Tibial artery (tissue), 4 donors: Measurements from ENCODE around the gene URGCP.

Experiments used
- DNase-seq, 2 donors: peaks; one replicate each; pipeline ENCODE4 v3.0.0-alpha.2; 2019
- H3K27ac ChIP-seq, 2 donors: fragments of 200-600 bp; sonication (generic) in 1 of 2; 1 replicate in 1 of 2; 2 replicates in 1 of 2; pipeline ENCODE4 v1.5.1; 2018 to 2019; ENCODE audit warnings: mild to moderate bottlenecking in 1 of 2
- H3K27me3 ChIP-seq, 2 donors: fragments of 200-600 bp; sonication (generic) in 1 of 2; one replicate each; pipeline versions ENCODE4 v1.5.1 to v1.6.0; 2016 to 2019
- H3K36me3 ChIP-seq, 3 donors: fragments of 200-600 bp; sonication (generic) in 2 of 3; one replicate each; pipeline ENCODE4 v1.5.1; 2016 to 2019; ENCODE audit warnings: mild to moderate bottlenecking in 2 of 3
- H3K4me1 ChIP-seq, 4 donors: fragments of 200-600 bp; sonication (generic) in 2 of 4; 1 replicate in 3 of 4; 2 replicates in 1 of 4; pipeline ENCODE4 v1.5.1; 2016 to 2019
- H3K4me3 ChIP-seq, 2 donors: fragments of 200-600 bp; sonication (generic) in 1 of 2; 1 replicate in 1 of 2; 2 replicates in 1 of 2; pipeline ENCODE4 v1.5.1; 2018 to 2019; ENCODE audit warnings: mild to moderate bottlenecking in 2 of 2
- H3K9me3 ChIP-seq, 3 donors: fragments of 200-600 bp; sonication (generic) in 1 of 3; one replicate each; pipeline ENCODE4 v1.5.1; 2016 to 2019
- CTCF ChIP-seq, 2 experiments: fragments of 200-600 bp in 1 of 2; fragments of 450-650 bp in 1 of 2; IDR thresholded peaks; one replicate each; pipeline ENCODE4 v1.5.1; 2017 to 2019; ENCODE audit warnings: antibody characterized with exemption in 2 of 2, mild to moderate bottlenecking in 1 of 2, moderate library complexity in 1 of 2
- intact Hi-C: fragments of 100-400 bp; cut with DNase I; formaldehyde crosslinking; loops from one replicate; pipeline ENCODE4 v1.15.0; 2023; ENCODE audit warnings: low total_unique reads

URGCP gene

GRCh38 chr7:43944286-43944685 is 37.9 kb upstream of the URGCP start:
- Histone ChIP-seq H3K4me3 (no peak overlapping the region), H3K4me1 (no peaks in the 10 kb centered on the region), H3K27ac (no peak overlapping the region), H3K36me3 (peaks cover 13 to 47% (median 34%) of the 10 kb centered on the region in 3 donors), H3K27me3 (no peaks in the 10 kb centered on the region), H3K9me3 (no peaks in the 10 kb centered on the region)
- intact Hi-C loops, result no loop called here
- DNase-seq, result no peak
- no peak for TF ChIP-seq CTCF (IDR thresholded peaks at IDR 0.05)

- H3K27me3 ChIP-seq, result no peaks in the 10 kb centered on the region
- no peak for TF ChIP-seq CTCF (IDR thresholded peaks at IDR 0.05)
- H3K36me3 ChIP-seq, result peaks cover 12 to 40% (median 33%) of the 10 kb centered on the region in 3 donors
- H3K9me3 ChIP-seq, result no peaks in the 10 kb centered on the region
- H3K4me3 ChIP-seq, result no peak overlapping the region
- no peak for DNase-seq
- H3K4me1 ChIP-seq, result no peaks in the 10 kb centered on the region
- intact Hi-C loops, result no loop called here
- no peak overlapping the region for H3K27ac ChIP-seq
Observed at GRCh38 chr7:43943417-43944187, 37.2 kb upstream of the URGCP start.

DNA sequence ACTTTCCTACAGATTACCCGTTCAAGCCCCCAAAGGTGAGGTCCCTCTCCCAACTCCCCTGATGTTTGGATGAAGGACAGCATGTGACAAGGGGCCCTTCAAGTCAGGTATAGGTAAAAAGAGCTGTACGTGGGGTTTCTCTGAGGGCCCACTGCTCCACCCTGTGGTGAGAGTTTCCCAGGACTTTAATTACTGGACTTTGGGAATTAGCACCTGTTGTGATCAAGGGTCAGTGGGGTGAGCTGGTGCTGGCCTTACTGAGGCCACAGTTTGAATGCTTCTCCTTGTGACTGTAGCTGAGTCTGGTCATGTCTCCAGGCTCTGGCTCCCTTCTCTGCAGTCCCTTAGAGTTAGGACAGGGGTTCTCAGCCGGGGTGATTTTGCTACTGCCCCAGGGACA is 36.6 kb upstream of the URGCP start:
- no peak overlapping the region for H3K27ac ChIP-seq

GRCh38 chr7:43942250-43942649 is 35.9 kb upstream of the URGCP start:
- Histone ChIP-seq H3K27ac (no peak overlapping the region), H3K36me3 (peaks cover 7 to 29% (median 21%) of the 10 kb centered on the region in 3 donors), H3K27me3 (no peaks in the 10 kb centered on the region), H3K9me3 (no peaks in the 10 kb centered on the region), H3K4me3 (no peak overlapping the region), H3K4me1 (no peaks in the 10 kb centered on the region)
- intact Hi-C loops, result no loop called here
- TF ChIP-seq CTCF (IDR thresholded peaks at IDR 0.05), result no peak
- DNase-seq, result no peak

More for the DNA sequence above, 36.6 kb upstream of the URGCP start:
- H3K36me3 ChIP-seq, result peaks cover 12 to 34% (median 27%) of the 10 kb centered on the region in 3 donors
- H3K4me1 ChIP-seq, result no peaks in the 10 kb centered on the region
- TF ChIP-seq CTCF (IDR thresholded peaks at IDR 0.05), result no peak
- DNase-seq, result no peak
- no peaks in the 10 kb centered on the region for H3K27me3 ChIP-seq
- no peak overlapping the region for H3K4me3 ChIP-seq
- intact Hi-C loops, result no loop called here
- no peaks in the 10 kb centered on the region for H3K9me3 ChIP-seq

- no peak overlapping the region for H3K27ac ChIP-seq
- no peaks in the 10 kb centered on the region for H3K4me1 ChIP-seq
- TF ChIP-seq CTCF (IDR thresholded peaks at IDR 0.05), result no peak
- H3K4me3 ChIP-seq, result no peak overlapping the region
- H3K27me3 ChIP-seq, result no peaks in the 10 kb centered on the region
- H3K36me3 ChIP-seq, result peaks cover 0 to 11% (median 9%) of the 10 kb centered on the region in 3 donors
- H3K9me3 ChIP-seq, result no peaks in the 10 kb centered on the region
- no peak for DNase-seq
- intact Hi-C loops, result no loop called here
Observed at GRCh38 chr7:43938892-43939482, 32.6 kb upstream of the URGCP start.
